Measurements from ENCODE around the gene FBLN2.

Gene FBLN2

DNA sequence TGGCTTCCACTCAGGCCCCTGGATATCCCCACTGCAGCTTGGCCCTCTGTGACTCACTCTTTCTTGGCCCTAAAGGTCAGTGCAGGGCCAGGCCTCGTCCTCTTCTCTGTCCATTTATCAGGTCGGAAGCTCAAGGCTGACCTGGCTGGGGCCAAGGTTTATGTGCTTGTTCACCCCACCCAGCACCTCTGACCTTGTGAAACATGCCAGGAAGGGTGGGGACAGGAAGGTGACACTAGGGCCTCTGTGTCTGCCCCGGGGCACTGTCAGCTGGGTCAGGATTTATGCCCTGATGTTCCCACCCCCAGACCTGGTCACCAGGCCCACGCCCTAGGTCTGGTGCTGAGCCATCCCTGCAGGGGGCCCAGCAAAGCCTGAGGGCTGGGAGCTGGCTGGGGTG is 103.8 kb downstream of the FBLN2 start:
- H3K4me3 ChIP-seq (ENCODE audit: low read depth, low read length), result no peak overlapping the region
- no peak for TF ChIP-seq CTCF (IDR thresholded peaks at IDR 0.05; ENCODE audit: low read depth, low read length)

- H3K4me3 ChIP-seq (ENCODE audit: low read depth, low read length), result no peak overlapping the region
- no peak for TF ChIP-seq CTCF (IDR thresholded peaks at IDR 0.05; ENCODE audit: low read depth, low read length)
Observed at GRCh38 chr3:13653631-13654279, 104.8 kb downstream of the FBLN2 start.

- no peak overlapping the region for H3K4me3 ChIP-seq (ENCODE audit: low read depth, low read length)
Observed at GRCh38 chr3:13654330-13655060, 105.6 kb downstream of the FBLN2 start.

GRCh38 chr3:13655061-13655913 is 106.4 kb downstream of the FBLN2 start:
- no peak overlapping the region for H3K4me3 ChIP-seq (ENCODE audit: low read depth, low read length)
- TF ChIP-seq CTCF (IDR thresholded peaks at IDR 0.05; ENCODE audit: low read depth, low read length), result no peak

More at GRCh38 chr3:13654330-13655060, 105.6 kb downstream of the FBLN2 start:
- TF ChIP-seq CTCF (IDR thresholded peaks at IDR 0.05; ENCODE audit: low read depth, low read length), result no peak

DNA sequence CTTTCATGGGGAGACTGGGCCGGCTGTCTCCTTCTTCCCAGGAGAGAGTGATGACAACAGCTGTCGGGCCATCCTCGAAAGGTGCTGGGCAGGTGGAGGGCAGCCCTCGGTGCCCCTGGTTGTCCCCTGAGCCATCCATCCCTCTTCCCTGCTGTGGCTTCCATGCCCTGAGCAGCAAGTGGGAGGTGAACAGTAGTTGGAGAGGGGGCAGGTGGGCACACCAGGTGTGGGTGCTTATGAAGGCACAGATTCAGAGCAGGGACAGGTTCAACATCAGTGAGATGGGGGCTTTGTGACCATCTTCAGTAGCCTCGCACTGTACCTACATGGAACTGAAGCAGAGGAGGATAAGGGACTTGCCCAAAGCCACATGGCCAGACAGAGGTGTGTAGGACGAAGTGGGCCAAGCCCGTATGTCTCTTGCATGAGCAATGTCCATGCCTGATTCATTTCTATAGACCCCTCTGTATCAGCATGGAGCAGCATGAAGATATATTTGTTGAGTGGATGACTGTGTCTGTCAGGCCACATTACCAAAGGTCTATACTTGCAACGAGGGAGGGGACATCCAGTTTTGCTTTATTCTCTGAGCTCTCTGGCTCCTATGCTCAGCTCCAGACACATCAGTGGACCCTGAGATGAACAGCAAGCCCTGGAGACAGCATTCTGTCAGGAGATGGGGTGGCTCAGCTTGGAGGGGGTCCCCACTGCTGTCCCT is 107.8 kb downstream of the FBLN2 start:
- H3K4me3 ChIP-seq (ENCODE audit: low read depth, low read length), result no peak overlapping the region
- TF ChIP-seq CTCF (IDR thresholded peaks at IDR 0.05; ENCODE audit: low read depth, low read length), result no peak

DNA sequence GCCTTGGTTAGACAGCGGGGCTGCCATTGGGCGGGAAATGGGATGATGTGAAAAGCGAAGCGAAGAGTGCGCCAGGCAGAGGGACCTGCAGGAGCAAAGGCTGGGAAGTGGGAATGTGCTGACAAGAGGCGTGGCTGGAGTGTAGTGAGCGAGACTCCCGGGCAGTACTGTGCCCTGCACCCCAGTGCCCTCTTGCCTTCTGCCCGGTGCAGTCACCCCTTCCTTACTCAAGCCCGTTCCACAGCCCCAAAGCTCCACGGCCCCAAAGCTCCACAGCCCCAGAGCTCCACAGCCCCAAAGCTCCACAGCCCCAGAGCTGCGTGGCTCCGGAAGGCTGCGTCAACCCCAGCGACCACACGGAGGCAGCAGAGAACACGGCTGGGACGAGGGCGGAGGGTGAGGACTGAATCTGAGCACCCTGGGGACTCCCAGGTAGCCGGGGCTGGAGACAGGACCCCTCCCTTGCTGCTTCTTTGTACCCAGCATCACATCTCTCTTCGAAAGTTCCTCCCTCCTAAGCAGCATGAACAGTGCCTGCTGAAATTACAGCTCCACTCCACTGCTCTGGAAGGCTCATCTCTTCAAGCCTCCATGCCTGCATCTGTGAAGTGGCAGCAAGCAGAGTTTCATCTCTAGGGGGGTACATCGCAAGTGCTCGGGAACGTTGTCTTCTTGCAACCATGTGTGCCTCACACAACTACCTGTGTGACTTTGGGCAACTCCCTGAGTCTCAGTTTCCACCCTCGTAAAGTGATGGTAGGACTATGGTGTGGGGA is 108.9 kb downstream of the FBLN2 start:
- no peak overlapping the region for H3K4me3 ChIP-seq (ENCODE audit: low read depth, low read length)
- TF ChIP-seq CTCF (IDR thresholded peaks at IDR 0.05; ENCODE audit: low read depth, low read length), result peak; percentile 78
